ENCODE results near the gene RAB37. TPM values are rescaled to one million over a fixed set of nuclear protein-coding genes. Genes with fewer than 3 reads are reported as not detected.
A peak's percentile ranks its signal among the peaks of the same experiment; 100 is the strongest.

RAB37 gene
- total RNA-seq, 4 donors from 2014 or later = 0.24 to 3.7 (median 0.43) TPM

- DNase-seq = no peak
- no peak overlapping the region for H3K4me3 ChIP-seq
- intact Hi-C loops (cut with DNase I; ENCODE audit: low total_unique reads) = no loop called here
- peaks cover 13 to 20% of the 10 kb centered on the region in 2 donors for H3K4me1 ChIP-seq
- H3K27ac ChIP-seq = no peak overlapping the region
- no peak for TF ChIP-seq POLR2A (IDR thresholded peaks at IDR 0.05)
- TF ChIP-seq, protein P1, sequence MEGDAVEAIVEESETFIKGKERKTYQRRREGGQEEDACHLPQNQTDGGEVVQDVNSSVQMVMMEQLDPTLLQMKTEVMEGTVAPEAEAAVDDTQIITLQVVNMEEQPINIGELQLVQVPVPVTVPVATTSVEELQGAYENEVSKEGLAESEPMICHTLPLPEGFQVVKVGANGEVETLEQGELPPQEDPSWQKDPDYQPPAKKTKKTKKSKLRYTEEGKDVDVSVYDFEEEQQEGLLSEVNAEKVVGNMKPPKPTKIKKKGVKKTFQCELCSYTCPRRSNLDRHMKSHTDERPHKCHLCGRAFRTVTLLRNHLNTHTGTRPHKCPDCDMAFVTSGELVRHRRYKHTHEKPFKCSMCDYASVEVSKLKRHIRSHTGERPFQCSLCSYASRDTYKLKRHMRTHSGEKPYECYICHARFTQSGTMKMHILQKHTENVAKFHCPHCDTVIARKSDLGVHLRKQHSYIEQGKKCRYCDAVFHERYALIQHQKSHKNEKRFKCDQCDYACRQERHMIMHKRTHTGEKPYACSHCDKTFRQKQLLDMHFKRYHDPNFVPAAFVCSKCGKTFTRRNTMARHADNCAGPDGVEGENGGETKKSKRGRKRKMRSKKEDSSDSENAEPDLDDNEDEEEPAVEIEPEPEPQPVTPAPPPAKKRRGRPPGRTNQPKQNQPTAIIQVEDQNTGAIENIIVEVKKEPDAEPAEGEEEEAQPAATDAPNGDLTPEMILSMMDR (IDR thresholded peaks at IDR 0.05 in 4 of 5, conservative IDR thresholded peaks at IDR 0.05 in 1 of 5) = no peak
- H3K27me3 ChIP-seq = no peaks in the 10 kb centered on the region
- H3K9me3 ChIP-seq = no peaks in the 10 kb centered on the region
- in situ Hi-C loops (cut with MboI; ENCODE audit: low sequenced_read_pairs in 4 of 4) = no loop called here
- ATAC-seq = no peak
- H3K36me3 ChIP-seq = no peaks in the 10 kb centered on the region
These were observed 26.7 kb downstream of the RAB37 start for GRCh38 chr17:74763565-74764387.

DNA sequence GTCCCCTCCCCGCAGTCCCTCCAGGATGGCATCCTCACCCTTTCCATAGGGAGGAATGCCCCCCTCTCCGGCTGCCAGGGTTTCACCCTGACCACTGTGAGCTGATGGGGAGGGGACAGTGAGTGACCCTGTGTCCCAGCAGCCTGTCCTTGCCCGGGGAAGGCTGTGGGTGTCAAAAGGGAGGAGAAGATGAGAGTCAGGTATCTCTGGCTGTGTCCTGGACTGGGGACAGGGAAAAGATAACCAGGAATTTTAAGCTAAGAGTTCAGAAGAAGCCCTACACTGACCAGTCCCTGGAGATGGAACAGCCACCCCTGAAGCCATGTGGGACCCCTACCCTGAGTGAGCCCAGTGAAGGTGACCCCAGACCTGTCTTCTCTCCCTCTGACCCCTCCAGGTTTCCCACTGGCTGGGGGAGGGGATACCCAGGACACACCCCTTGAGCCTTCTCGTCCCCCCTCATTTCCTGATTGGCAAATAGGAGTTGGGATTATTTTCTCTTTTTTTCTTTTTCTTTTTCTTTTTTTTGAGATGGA is 27.8 kb downstream of the RAB37 start:
- ATAC-seq (no peak), DNase-seq (no peak)
- Histone ChIP-seq H3K4me1 (peaks cover 12 to 16% of the 10 kb centered on the region in 2 donors), H3K27ac (no peak overlapping the region), H3K4me3 (no peak overlapping the region), H3K36me3 (no peaks in the 10 kb centered on the region), H3K9me3 (no peaks in the 10 kb centered on the region), H3K27me3 (no peaks in the 10 kb centered on the region)
- TF ChIP-seq, protein P1 (IDR thresholded peaks at IDR 0.05 in 4 of 5, conservative IDR thresholded peaks at IDR 0.05 in 1 of 5) = no peak
- TF ChIP-seq POLR2A (IDR thresholded peaks at IDR 0.05) = no peak
- in situ Hi-C loops (cut with MboI; ENCODE audit: low sequenced_read_pairs in 4 of 4) (no loop called here), intact Hi-C loops (cut with DNase I; ENCODE audit: low total_unique reads) (no loop called here)

- no peaks in the 10 kb centered on the region for H3K27me3 ChIP-seq
- H3K4me1 ChIP-seq = peaks cover 12% of the 10 kb centered on the region in 2 donors
- H3K9me3 ChIP-seq = no peaks in the 10 kb centered on the region
- intact Hi-C loops (cut with DNase I; ENCODE audit: low total_unique reads) (no loop called here), in situ Hi-C loops (cut with MboI; ENCODE audit: low sequenced_read_pairs in 4 of 4) (no loop called here)
- TF ChIP-seq POLR2A (IDR thresholded peaks at IDR 0.05) = no peak
- TF ChIP-seq, protein P1 (IDR thresholded peaks at IDR 0.05 in 4 of 5, conservative IDR thresholded peaks at IDR 0.05 in 1 of 5) = no peak
- H3K4me3 ChIP-seq = no peak overlapping the region
- H3K27ac ChIP-seq = no peak overlapping the region
- peaks cover 0 to 10% of the 10 kb centered on the region in 2 donors for H3K36me3 ChIP-seq
- DNase-seq = no peak
- ATAC-seq = no peak
These were observed 29.4 kb downstream of the RAB37 start for GRCh38 chr17:74766413-74766812.

DNA sequence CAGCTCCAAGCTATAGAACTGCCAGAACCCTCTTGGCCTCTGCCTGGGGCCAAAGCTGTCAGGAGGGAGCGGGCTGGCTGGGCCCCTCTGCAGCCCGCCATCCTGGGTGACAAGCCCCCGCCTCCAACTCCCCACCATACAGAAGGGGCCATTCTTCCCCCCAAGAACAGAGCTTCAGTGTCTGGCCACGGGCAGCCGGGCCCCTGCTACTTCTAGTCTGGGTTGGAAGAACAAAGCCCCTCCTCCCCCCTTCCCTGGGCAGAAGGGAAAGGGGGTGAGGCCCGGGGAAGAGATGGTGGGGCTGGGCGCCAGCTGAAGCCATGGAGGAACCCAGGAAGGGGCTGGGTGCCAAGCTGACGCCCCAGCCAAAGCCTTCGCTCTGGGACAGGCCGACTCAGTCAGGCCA is 30.1 kb downstream of the RAB37 start:
- ATAC-seq (no peak), DNase-seq (no peak)
- no peak for TF ChIP-seq POLR2A (IDR thresholded peaks at IDR 0.05)
- TF ChIP-seq, protein P1 (IDR thresholded peaks at IDR 0.05 in 4 of 5, conservative IDR thresholded peaks at IDR 0.05 in 1 of 5) = no peak
- Histone ChIP-seq H3K27ac (peak overlapping the region in 1 of 4 donors; percentile 66), H3K4me1 (peaks cover 12% of the 10 kb centered on the region in 2 donors), H3K36me3 (peaks cover 0 to 17% of the 10 kb centered on the region in 2 donors), H3K4me3 (no peak overlapping the region), H3K9me3 (no peaks in the 10 kb centered on the region), H3K27me3 (no peaks in the 10 kb centered on the region)
- intact Hi-C loops (cut with DNase I; ENCODE audit: low total_unique reads) (no loop called here), in situ Hi-C loops (cut with MboI; ENCODE audit: low sequenced_read_pairs in 4 of 4) (no loop called here)

Measured in gastrocnemius medialis (tissue), 4 donors.